Measurements from ENCODE around the gene TXNRD2. TPM values are rescaled to one million over a fixed set of nuclear protein-coding genes. Genes with fewer than 3 reads are reported as not detected.
A peak's percentile ranks its signal among the peaks of the same experiment; 100 is the strongest.
"Not testable (repeated sequence)": the region's sequence is repeated elsewhere in the genome, so short reads cannot be mapped to it uniquely, and the experiment has no call there.

TXNRD2 gene
- total RNA-seq, 1 donor from 2014 or later = 12.2 TPM

GRCh38 chr22:19888131-19888746 is 53.4 kb downstream of the TXNRD2 start:
- no peak for DNase-seq

DNA sequence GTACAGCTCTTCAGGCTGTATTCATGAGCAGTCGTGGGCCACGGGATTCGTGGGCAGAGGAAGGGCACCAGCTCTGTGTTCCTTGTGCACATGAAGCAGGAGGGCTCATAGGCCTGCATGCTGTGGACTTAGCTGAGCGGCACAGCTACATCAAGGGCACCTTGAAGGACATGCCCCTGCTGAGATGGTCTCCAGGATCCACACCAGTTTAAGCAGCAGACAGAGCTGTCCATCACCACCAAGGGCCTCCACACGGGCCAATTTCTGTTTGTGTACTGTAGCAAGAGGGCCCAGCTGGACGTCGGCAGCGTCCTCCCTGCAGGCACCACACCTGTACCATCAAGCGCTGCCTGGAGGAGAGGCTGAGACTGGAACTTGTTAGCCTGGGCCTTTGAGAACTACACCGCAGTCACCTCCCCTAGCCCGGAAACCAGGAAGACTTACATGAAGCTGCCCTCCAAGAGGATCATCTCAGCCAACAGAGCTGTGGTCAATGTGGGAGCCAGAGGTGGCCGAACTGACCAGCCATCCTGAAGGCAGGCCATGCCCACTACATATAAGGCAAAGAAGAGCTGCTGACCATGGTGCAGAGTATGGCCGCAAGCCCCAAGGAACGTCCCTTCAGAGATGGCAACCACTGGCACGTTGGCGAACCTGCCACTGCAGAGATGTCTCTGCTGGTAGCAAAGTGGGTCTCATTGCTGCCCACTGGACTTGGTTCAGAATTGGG is 54.2 kb downstream of the TXNRD2 start:
- no peak for DNase-seq

- peak; percentile 74 for DNase-seq
Measured at GRCh38 chr22:19886605-19887255, 54.9 kb downstream of the TXNRD2 start.

GRCh38 chr22:19885841-19886592 is 55.6 kb downstream of the TXNRD2 start:
- no peak for DNase-seq

DNA sequence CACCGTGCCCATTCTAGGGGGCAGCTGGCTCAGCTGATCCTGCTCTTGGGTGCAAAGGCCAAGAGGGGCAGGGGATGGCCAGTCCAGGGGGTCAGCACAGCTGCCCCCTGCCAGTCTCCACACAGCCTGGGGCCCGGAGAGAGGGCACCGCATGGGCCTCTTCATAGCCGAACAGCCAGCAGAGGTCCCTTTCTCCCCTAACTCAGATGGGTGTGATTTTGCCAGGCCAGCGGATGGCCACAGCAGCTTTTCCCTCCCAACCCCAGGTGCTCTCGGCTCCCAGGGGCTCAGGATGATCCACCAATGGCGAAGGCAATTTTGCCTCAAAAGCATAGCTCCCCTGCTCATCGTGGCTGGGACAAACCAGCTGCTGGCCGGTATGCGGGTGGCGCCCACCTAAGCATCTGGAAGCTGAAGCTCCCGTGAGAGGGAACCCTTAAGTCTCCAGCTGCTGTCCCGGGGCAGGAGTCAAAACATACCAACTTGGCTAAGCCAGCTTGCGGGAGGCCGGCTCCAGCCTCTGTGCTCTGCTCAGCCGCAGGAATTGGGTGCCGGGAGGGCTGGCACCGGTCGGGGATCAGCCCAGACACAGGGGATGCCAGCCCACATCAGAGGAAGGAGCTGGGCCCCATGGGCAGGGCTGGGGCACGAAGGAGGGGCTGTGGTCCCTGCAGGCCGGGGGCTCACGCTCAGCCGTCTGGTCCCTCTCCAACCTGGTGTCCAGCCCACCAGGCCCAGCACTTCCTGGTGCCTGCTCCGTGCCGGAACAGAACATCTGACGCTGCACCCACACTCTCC is 56.5 kb downstream of the TXNRD2 start:
- no peak for DNase-seq

GRCh38 chr22:19884161-19884953 is 57.3 kb downstream of the TXNRD2 start:
- DNase-seq = no peak

GRCh38 chr22:19883446-19883845 is 58.2 kb downstream of the TXNRD2 start:
- DNase-seq = not testable (repeated sequence)

DNA sequence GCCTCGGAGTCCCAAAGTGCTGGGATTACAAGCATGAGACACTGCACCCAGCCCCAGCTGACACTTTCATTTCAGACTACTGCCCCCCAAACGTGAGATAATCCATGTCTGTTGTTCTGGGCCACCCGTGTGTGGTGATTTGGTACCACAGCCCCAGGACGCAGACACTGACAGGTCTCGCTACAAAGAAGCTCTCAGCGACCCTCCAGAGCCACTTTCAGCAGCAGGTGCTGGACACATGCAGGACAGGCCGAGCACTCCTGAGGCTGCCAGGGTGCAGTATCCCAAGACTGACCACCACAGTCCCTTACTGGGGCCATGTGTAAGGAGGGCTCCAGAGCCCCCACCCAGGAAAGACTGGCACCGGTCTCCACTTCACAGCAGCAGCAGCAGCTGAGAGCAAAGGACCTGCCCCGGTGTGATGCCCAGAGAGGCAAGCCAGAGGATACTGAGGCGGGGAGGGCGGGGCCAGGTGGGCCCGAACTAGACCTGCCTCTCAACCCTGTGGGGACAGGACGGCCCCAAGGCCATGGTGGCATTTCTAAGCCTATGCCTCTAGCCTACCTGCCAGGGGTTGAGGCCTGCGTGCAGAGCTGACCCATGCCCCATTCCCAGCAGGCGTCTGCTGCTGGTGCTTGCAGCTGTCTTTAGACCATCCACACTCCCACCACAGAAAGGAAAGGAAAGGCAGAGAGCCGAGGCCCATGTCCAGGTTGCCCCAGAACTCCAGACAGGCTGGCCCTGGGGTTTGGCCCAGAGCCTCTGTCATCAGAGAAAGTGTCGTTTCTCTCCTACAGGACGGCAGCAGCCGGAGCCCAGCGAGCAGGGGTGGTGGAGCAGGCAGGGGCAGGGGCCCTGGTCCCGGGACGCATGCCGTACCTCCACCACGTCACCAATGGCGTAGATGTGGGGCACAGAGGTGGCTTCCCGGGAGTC is 58.9 kb downstream of the TXNRD2 start:
- no peak for DNase-seq

- peak; percentile 87 for DNase-seq
Measured at GRCh38 chr22:19880786-19881569, 60.6 kb downstream of the TXNRD2 start.

GRCh38 chr22:19879992-19880785 is 61.4 kb downstream of the TXNRD2 start:
- no peak for DNase-seq

- no peak for DNase-seq
Measured at GRCh38 chr22:19879643-19879991, 62.0 kb downstream of the TXNRD2 start.

- DNase-seq = no peak
Measured at GRCh38 chr22:19879246-19879570, 62.4 kb downstream of the TXNRD2 start.

- no peak for DNase-seq
Measured at GRCh38 chr22:19878461-19879245, 63.0 kb downstream of the TXNRD2 start.

- DNase-seq = no peak
Measured at GRCh38 chr22:19877626-19878339, 63.8 kb downstream of the TXNRD2 start.

GRCh38 chr22:19876941-19877625 is 64.5 kb downstream of the TXNRD2 start:
- no peak for DNase-seq

- no peak for DNase-seq
Measured at GRCh38 chr22:19876314-19876940, 65.2 kb downstream of the TXNRD2 start.

Measured in skin of body (tissue), 2 donors.